ENCODE measurements around the gene NEAT1. TPM values are rescaled to one million over a fixed set of nuclear protein-coding genes. Genes with fewer than 3 reads are reported as not detected.
A peak's percentile ranks its signal among the peaks of the same experiment; 100 is the strongest.

The NEAT1 gene
- polyA plus RNA-seq, 1 experiment: 72.3 TPM

DNA sequence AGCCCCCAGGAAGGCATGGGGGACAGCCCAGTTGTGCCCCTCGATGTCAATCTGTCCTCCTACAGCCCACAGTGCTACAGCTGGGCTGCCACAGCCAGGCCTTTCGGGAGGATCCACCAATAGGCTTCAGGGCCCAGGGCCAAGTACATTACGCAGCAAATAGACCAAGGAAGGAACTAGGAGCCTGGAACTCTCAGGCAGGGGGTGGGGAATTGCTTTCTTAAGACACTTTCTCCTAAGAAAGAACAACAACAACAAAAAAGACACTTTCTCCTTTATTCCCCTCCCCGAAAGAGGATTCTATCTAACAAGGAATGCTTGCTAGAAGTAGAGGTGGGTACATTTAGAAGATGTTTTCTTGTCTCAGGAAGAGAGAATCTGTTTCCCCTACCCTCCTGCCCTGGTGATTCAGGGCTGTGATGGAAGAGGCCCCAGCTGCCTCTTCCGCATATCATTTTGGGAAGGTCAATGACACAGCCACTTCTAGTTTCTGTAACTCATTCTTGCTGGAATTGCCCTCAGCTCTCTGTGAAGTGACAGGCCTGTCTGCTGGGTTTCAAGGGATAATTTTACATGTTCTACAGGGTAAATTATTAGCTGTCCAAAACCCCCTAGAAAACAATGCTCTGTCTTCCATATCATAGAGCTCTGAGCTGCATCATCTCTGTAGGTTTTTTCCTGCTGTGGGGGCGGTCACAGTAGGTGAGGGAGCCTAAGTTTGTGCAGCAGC, 70.2 kb downstream of the NEAT1 start:
- POLR2A ChIA-PET: interaction anchor here (0.5 to 21.9 kb wide), 11 partner anchors 7 to 70 kb away, joined by 4 to 999 read pairs (median 13); partner anchors contain the start of genes MALAT1 and NEAT1
- TF ChIP-seq CTCF (IDR thresholded peaks at IDR 0.05; ENCODE audit: low read depth, low read length): no peak
- Histone ChIP-seq H3K9me3 (ENCODE audit: control insufficient read depth, insufficient read depth, low read length) (no peaks in the 10 kb centered on the region; the same call in 1 of the 2 replicates), H3K27me3 (ENCODE audit: control insufficient read depth, insufficient read depth, low read length) (no peaks in the 10 kb centered on the region), H3K4me3 (ENCODE audit: low read depth, low read length) (peak overlapping the region; percentile 14; the same call in 1 of the 2 replicates), H3K27ac (ENCODE audit: low read depth, low read length) (peak overlapping the region; percentile 100)
- CTCF ChIA-PET: interaction anchor here (2.6 kb wide), 1 partner anchor 14 kb away, joined by 17 read pairs; no protein-coding TSS in a partner anchor
- DNase-seq (ENCODE audit: low read depth, low spot score): no peak

GRCh38 chr11:65493367-65494176, 71.0 kb downstream of the NEAT1 start:
- ChIA-PET POLR2A (interaction anchor here (0.9 to 21.9 kb wide), 10 partner anchors 6 to 71 kb away, joined by 3 to 999 read pairs (median 16); partner anchors contain the start of genes MALAT1 and NEAT1), CTCF (interaction anchor here (2.6 kb wide), 1 partner anchor 14 kb away, joined by 17 read pairs; no protein-coding TSS in a partner anchor)
- H3K4me3 ChIP-seq (ENCODE audit: low read depth, low read length): 0 out of 2 replicates have a peak overlapping the region, but pooled peaks have one; percentile 2
- DNase-seq (ENCODE audit: low read depth, low spot score): no peak
- H3K9me3 ChIP-seq (ENCODE audit: control insufficient read depth, insufficient read depth, low read length): no peaks in the 10 kb centered on the region; the same call in 1 of the 2 replicates
- TF ChIP-seq CTCF (IDR thresholded peaks at IDR 0.05; ENCODE audit: low read depth, low read length): no peak
- H3K27ac ChIP-seq (ENCODE audit: low read depth, low read length): peak overlapping the region; percentile 100
- H3K27me3 ChIP-seq (ENCODE audit: control insufficient read depth, insufficient read depth, low read length): no peaks in the 10 kb centered on the region

Small RNA genes within 50 kb of the gene (small RNA-seq; reads per million reads assigned to genes)
- not detected for gene RF01684 (ENCODE audit: insufficient read length, low read depth)

Other genes with a start within 250 kb of the NEAT1 start
- 84.1 and 123 TPM in 2 replicates for gene CAPN1, start 240.9 kb upstream of the NEAT1 start, polyA plus RNA-seq (2011; rRNA removed)
- 10.4 and 14.1 TPM in 2 replicates for gene POLA2, start 160.8 kb upstream of the NEAT1 start, polyA plus RNA-seq (2011; rRNA removed)
- 14.3 and 21.1 TPM in 2 replicates for gene CDC42EP2, start 107.9 kb upstream of the NEAT1 start, polyA plus RNA-seq (2011; rRNA removed)
- 43.7 and 52.0 TPM in 2 replicates for gene DPF2, start 88.9 kb upstream of the NEAT1 start, polyA plus RNA-seq (2011; rRNA removed)
- gene TIGD3, start 68.0 kb upstream of the NEAT1 start, polyA plus RNA-seq (2011; rRNA removed): 0.07 and 0.11 TPM in 2 replicates
- 0.76 and 1.4 TPM in 2 replicates for gene SLC25A45, start 40.2 kb upstream of the NEAT1 start, polyA plus RNA-seq (2011; rRNA removed)
- 10.7 and 14.1 TPM in 2 replicates for gene FRMD8, start 36.2 kb upstream of the NEAT1 start, polyA plus RNA-seq (2011; rRNA removed)
- 1,149 and 1,465 TPM in 2 replicates for gene MALAT1, start 76.2 kb downstream of the NEAT1 start, polyA plus RNA-seq (2011; rRNA removed)
- gene SCYL1, start 102.3 kb downstream of the NEAT1 start, polyA plus RNA-seq (2011; rRNA removed): 60.9 and 90.0 TPM in 2 replicates
- 25.3 and 49.2 TPM in 2 replicates for gene LTBP3, start 135.6 kb downstream of the NEAT1 start, polyA plus RNA-seq (2011; rRNA removed)
- 23.5 and 44.3 TPM in 2 replicates for gene ZNRD2, start 147.7 kb downstream of the NEAT1 start, polyA plus RNA-seq (2011; rRNA removed)
- gene FAM89B, start 149.7 kb downstream of the NEAT1 start, polyA plus RNA-seq (2011; rRNA removed): 28.8 and 40.8 TPM in 2 replicates
- 11.3 and 15.2 TPM in 2 replicates for gene EHBP1L1, start 153.3 kb downstream of the NEAT1 start, polyA plus RNA-seq (2011; rRNA removed)
- gene KCNK7, start 173.0 kb downstream of the NEAT1 start, polyA plus RNA-seq (2011; rRNA removed): 0.17 TPM in 1 of 2 replicates, not detected in the other
- 12.6 and 17.1 TPM in 2 replicates for gene MAP3K11, start 191.4 kb downstream of the NEAT1 start, polyA plus RNA-seq (2011; rRNA removed)
- gene PCNX3, start 193.0 kb downstream of the NEAT1 start, polyA plus RNA-seq (2011; rRNA removed): 9.7 and 14.0 TPM in 2 replicates
- gene SIPA1, start 215.3 kb downstream of the NEAT1 start, polyA plus RNA-seq (2011; rRNA removed): 11.4 and 19.8 TPM in 2 replicates
- 23.4 and 26.7 TPM in 2 replicates for gene RELA, start 240.1 kb downstream of the NEAT1 start, polyA plus RNA-seq (2011; rRNA removed)